Umbilical cord (tissue), 2 donors: ENCODE results near the gene IGLL5. TPM values are rescaled to one million over a fixed set of nuclear protein-coding genes. Genes with fewer than 3 reads are reported as not detected.
"Not testable (repeated sequence)": the region's sequence is repeated elsewhere in the genome, so short reads cannot be mapped to it uniquely, and the experiment has no call there.

Experiments
- DNase-seq: peaks from one replicate; pipeline ENCODE4 v3.0.0-alpha.2; 2015; ENCODE audit warnings: low spot score
- total RNA-seq: library from RNA; depleted of rRNA; stranded (reverse); fragments of >200 nt; gene quantifications from one replicate; pipeline ENCODE4 v1.2.3, GENCODE V29; 2014; ENCODE audit warnings: low replicate concordance; ENCODE audit not compliant: insufficient read depth

The IGLL5 gene
- total RNA-seq, 1 donor from 2014 or later: 1.9 TPM

- no peak for DNase-seq
Measured at GRCh38 chr22:22914726-22915669, 27.4 kb downstream of the IGLL5 start.

- no peak for DNase-seq
Measured at GRCh38 chr22:22915670-22916035, 28.0 kb downstream of the IGLL5 start.

- DNase-seq: no peak
Measured at GRCh38 chr22:22916215-22916951, 28.8 kb downstream of the IGLL5 start.

- no peak for DNase-seq
Measured at GRCh38 chr22:22916952-22917290, 29.3 kb downstream of the IGLL5 start.

GRCh38 chr22:22917377-22917776 lies 29.8 kb downstream of the IGLL5 start:
- DNase-seq: no peak

GRCh38 chr22:22918297-22918965 lies 30.8 kb downstream of the IGLL5 start:
- DNase-seq: no peak

GRCh38 chr22:22919041-22919440 lies 31.4 kb downstream of the IGLL5 start:
- DNase-seq: no peak

- no peak for DNase-seq
Measured at GRCh38 chr22:22920104-22920654, 32.6 kb downstream of the IGLL5 start.

- DNase-seq: no peak
Measured at GRCh38 chr22:22920910-22921550, 33.4 kb downstream of the IGLL5 start.

- no peak for DNase-seq
Measured at GRCh38 chr22:22921575-22921974, 34.0 kb downstream of the IGLL5 start.

- not testable (repeated sequence) for DNase-seq
Measured at GRCh38 chr22:22922092-22922953, 34.7 kb downstream of the IGLL5 start.

- DNase-seq: no peak
Measured at GRCh38 chr22:22922954-22923319, 35.3 kb downstream of the IGLL5 start.

- DNase-seq: no peak
Measured at GRCh38 chr22:22923379-22923778, 35.8 kb downstream of the IGLL5 start.

GRCh38 chr22:22923930-22924329 lies 36.3 kb downstream of the IGLL5 start:
- DNase-seq: no peak

- no peak for DNase-seq
Measured at GRCh38 chr22:22924369-22925145, 36.9 kb downstream of the IGLL5 start.

- DNase-seq: no peak
Measured at GRCh38 chr22:22925146-22925804, 37.7 kb downstream of the IGLL5 start.

- DNase-seq: no peak
Measured at GRCh38 chr22:22925805-22926369, 38.3 kb downstream of the IGLL5 start.

GRCh38 chr22:22926370-22927195 lies 39.0 kb downstream of the IGLL5 start:
- no peak for DNase-seq
